BE2C (cell line): ENCODE measurements around the gene ARRDC2.

Experiments
- DNase-seq: peaks from one replicate; pipeline ENCODE4 v3.0.0-alpha.2; 2020
- H3K27me3 ChIP-seq: fragments of 250-450 bp; sonication (Bioruptor Pico); 2 replicates; pipeline ENCODE4 v1.5.1; 2020; ENCODE audit warnings: mild to moderate bottlenecking
- H3K36me3 ChIP-seq: fragments of 250-450 bp; sonication (Bioruptor Pico); 2 replicates; pipeline ENCODE4 v1.5.1; 2020; ENCODE audit warnings: mild to moderate bottlenecking
- H3K4me1 ChIP-seq: fragments of 250-450 bp; sonication (Bioruptor Pico); 2 replicates; pipeline ENCODE4 v1.5.1; 2020
- H3K4me3 ChIP-seq: 2 replicates; pipeline ENCODE4 v1.5.1; 2011; ENCODE audit warnings: low read depth, low read length
- H3K9me3 ChIP-seq: fragments of 250-450 bp; sonication (Bioruptor Pico); 2 replicates; pipeline ENCODE4 v1.5.1; 2020
- TF ChIP-seq, protein P1 (sequence below): IDR thresholded peaks from 2 replicates; pipeline ENCODE4 v1.5.1; 2012; ENCODE audit warnings: mild to moderate bottlenecking, low read depth, low read length

ARRDC2 gene

DNA sequence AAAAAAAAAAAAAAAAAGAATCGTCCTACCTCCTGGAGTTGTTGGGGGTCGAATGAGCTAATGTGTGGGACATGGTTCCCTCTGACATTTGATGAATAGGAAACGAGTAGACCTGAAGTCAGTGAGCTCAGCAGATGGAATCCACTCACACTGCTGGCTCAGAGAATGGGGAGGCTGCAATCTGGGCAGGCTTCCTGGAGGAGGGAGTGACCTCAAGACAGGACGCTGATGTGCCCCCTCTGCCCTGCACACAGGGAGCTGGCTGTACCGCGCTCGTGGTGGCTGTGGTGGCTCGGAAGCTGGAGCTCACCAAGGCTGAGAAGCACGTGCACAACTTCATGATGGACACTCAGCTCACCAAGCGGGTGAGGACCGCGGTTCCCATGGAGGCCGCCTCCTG, 19.8 kb upstream of the ARRDC2 start:
- no peak overlapping the region for H3K4me3 ChIP-seq
- H3K27me3 ChIP-seq, result no peaks in the 10 kb centered on the region
- DNase-seq, result no peak
- H3K36me3 ChIP-seq, result no peaks in the 10 kb centered on the region
- no peaks in the 10 kb centered on the region for H3K4me1 ChIP-seq
- TF ChIP-seq, protein P1, sequence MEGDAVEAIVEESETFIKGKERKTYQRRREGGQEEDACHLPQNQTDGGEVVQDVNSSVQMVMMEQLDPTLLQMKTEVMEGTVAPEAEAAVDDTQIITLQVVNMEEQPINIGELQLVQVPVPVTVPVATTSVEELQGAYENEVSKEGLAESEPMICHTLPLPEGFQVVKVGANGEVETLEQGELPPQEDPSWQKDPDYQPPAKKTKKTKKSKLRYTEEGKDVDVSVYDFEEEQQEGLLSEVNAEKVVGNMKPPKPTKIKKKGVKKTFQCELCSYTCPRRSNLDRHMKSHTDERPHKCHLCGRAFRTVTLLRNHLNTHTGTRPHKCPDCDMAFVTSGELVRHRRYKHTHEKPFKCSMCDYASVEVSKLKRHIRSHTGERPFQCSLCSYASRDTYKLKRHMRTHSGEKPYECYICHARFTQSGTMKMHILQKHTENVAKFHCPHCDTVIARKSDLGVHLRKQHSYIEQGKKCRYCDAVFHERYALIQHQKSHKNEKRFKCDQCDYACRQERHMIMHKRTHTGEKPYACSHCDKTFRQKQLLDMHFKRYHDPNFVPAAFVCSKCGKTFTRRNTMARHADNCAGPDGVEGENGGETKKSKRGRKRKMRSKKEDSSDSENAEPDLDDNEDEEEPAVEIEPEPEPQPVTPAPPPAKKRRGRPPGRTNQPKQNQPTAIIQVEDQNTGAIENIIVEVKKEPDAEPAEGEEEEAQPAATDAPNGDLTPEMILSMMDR, result no peak
- no peaks in the 10 kb centered on the region for H3K9me3 ChIP-seq

DNA sequence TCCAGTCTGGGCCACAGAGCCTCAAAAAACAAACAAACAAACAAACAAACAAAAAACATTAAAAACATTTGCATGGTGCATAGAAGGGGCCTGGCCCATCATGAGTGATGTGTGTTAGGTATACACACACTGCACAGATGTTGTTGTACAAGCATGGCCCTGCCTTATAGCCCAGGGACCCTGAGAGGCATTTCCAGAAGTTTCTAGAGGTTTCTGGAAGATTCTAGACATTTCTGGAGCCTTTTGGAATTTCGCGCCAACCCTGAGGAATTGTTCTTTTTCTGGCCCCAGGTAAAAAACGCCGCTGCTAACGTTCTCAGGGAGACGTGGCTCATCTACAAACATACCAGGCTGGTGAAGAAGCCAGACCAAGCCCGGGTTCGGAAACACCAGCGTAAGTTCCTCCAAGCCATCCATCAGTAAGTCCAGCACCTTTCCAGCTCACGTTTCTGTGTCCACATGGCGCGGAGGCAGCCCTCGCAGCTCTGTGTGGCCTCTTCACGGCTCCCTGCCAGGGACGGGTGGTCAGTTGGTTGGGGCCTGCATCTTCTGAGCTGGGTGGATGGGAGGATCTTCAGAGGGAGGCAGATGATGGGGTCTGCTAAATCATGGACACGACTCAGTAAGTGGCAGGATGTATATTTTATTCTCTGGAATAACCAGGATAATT, 18.4 kb upstream of the ARRDC2 start:
- H3K4me1 ChIP-seq, result no peaks in the 10 kb centered on the region
- TF ChIP-seq, protein P1, result no peak
- no peaks in the 10 kb centered on the region for H3K36me3 ChIP-seq
- no peak for DNase-seq
- no peaks in the 10 kb centered on the region for H3K27me3 ChIP-seq
- no peak overlapping the region for H3K4me3 ChIP-seq
- H3K9me3 ChIP-seq, result no peaks in the 10 kb centered on the region; the same call in 1 of the 2 replicates

DNA sequence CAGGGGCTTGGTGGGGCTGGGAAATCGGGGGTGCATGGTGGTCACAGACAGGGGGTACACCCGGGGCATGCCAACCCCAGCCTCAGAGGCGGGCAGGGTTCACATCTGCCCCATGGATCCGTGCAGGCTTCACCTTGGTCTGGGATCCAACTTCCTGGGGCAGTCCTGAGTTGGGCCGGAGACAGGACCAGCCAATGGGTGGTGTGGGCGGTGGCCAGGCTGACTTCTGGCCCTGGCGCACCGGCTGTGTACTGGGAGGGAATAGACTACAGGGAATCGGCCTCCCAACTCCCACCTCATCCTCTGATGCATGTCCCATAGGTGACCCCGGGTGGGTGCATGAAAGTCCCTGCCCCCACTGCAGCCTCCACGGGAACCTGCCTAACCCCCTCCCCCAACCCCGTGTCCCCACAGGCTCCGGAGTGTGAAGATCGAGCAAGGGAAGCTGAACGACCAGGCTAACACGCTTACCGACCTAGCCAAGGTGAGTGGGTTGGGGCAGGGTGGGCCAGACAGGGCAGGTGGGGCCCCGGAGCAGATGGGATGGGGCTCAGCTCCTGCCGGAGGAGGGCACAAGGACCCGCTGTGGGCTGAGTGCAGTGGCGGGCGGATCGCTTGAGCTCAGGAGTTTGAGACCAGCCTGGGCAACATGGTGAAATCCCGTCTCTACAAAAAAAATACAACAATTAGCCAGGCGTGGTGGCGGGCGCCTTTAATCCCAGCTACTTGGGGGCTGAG, 14.7 kb upstream of the ARRDC2 start:
- DNase-seq, result no peak
- H3K36me3 ChIP-seq, result no peaks in the 10 kb centered on the region

DNA sequence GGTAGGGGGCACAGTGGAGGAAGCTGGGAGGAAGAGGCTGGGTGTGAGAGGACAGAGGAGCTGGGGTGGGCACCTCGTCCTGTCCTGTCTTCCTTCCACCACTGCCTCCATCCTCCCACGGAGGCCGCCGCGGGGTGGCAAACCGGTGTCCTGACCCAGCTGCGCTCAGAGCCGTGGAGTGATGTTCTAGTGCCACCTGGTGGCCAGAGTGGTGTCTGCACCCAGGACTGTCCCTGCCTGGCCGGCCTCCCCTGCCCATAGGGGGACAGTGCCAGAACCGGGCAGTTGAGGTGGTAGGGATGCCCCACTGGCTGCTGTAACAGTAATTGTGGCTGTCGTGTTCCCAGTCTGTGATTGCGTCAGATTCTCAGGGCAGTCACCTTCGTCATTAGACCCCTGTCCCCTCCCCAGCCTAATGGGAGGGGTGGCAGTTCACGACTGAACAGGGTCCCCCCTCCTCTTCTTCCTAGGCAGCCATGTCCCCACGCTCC, 11.1 kb upstream of the ARRDC2 start:
- TF ChIP-seq, protein P1, result peak; percentile 91
- no peak overlapping the region for H3K4me3 ChIP-seq
- H3K36me3 ChIP-seq, result no peaks in the 10 kb centered on the region
- H3K9me3 ChIP-seq, result no peaks in the 10 kb centered on the region; the same call in 1 of the 2 replicates
- H3K4me1 ChIP-seq, result no peaks in the 10 kb centered on the region; the same call in 1 of the 2 replicates
- H3K27me3 ChIP-seq, result peaks cover 7% of the 10 kb centered on the region
- DNase-seq, result peak; percentile 87

More for the DNA sequence above, 14.7 kb upstream of the ARRDC2 start:
- Histone ChIP-seq H3K4me3 (no peak overlapping the region), H3K27me3 (no peaks in the 10 kb centered on the region), H3K9me3 (no peaks in the 10 kb centered on the region; the same call in 1 of the 2 replicates), H3K4me1 (no peaks in the 10 kb centered on the region)
- TF ChIP-seq, protein P1, result no peak

DNA sequence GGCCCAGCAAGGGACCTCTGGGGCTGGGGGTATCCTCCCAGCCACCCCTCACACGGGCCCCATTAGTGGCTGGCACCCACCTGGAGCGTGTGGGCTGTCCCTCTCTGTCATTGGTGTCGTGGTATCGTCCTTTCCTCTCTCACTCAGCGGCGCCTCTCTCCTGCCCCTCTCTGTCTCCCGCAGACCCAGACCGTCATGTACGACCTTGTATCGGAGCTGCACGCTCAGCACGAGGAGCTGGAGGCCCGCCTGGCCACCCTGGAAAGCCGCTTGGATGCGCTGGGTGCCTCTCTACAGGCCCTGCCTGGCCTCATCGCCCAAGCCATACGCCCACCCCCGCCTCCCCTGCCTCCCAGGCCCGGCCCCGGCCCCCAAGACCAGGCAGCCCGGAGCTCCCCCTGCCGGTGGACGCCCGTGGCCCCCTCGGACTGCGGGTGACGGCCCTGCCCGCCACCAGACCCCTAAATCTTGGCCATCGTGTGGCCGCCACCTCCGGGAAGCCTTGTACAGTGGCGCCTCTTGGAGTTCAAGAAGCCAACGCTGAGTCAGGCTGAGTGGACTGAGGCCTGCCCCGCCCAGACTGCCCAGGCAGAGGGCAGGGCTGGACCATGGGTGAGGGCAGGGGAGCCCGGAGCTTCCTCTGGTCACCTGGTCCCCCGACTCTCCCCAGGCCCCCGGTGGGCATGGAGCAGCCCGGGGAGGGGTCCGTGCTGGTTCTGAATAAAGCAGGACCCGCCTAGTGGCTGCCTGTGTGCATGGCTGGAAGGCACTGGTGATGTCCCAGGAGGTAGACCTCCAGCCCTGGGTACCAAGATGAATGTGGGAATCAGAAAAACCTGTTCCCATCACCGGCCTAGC, 9.8 kb upstream of the ARRDC2 start:
- no peaks in the 10 kb centered on the region; the same call in 1 of the 2 replicates for H3K9me3 ChIP-seq
- no peak overlapping the region for H3K4me3 ChIP-seq
- DNase-seq, result peak; percentile 37
- TF ChIP-seq, protein P1, result no peak; the same call in 1 of the 2 replicates
- no peaks in the 10 kb centered on the region for H3K36me3 ChIP-seq
- peaks cover 7% of the 10 kb centered on the region for H3K27me3 ChIP-seq
- H3K4me1 ChIP-seq, result no peaks in the 10 kb centered on the region; the same call in 1 of the 2 replicates
